GM18526 (cell line): ENCODE measurements around the gene YDJC.

Experiments used
- POLR2A ChIP-seq: IDR thresholded peaks from 3 replicates; pipeline ENCODE4 v1.6.1; 2011; ENCODE audit not compliant: insufficient read length; ENCODE audit errors: extremely low read depth

YDJC gene, protein sequence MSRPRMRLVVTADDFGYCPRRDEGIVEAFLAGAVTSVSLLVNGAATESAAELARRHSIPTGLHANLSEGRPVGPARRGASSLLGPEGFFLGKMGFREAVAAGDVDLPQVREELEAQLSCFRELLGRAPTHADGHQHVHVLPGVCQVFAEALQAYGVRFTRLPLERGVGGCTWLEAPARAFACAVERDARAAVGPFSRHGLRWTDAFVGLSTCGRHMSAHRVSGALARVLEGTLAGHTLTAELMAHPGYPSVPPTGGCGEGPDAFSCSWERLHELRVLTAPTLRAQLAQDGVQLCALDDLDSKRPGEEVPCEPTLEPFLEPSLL

DNA sequence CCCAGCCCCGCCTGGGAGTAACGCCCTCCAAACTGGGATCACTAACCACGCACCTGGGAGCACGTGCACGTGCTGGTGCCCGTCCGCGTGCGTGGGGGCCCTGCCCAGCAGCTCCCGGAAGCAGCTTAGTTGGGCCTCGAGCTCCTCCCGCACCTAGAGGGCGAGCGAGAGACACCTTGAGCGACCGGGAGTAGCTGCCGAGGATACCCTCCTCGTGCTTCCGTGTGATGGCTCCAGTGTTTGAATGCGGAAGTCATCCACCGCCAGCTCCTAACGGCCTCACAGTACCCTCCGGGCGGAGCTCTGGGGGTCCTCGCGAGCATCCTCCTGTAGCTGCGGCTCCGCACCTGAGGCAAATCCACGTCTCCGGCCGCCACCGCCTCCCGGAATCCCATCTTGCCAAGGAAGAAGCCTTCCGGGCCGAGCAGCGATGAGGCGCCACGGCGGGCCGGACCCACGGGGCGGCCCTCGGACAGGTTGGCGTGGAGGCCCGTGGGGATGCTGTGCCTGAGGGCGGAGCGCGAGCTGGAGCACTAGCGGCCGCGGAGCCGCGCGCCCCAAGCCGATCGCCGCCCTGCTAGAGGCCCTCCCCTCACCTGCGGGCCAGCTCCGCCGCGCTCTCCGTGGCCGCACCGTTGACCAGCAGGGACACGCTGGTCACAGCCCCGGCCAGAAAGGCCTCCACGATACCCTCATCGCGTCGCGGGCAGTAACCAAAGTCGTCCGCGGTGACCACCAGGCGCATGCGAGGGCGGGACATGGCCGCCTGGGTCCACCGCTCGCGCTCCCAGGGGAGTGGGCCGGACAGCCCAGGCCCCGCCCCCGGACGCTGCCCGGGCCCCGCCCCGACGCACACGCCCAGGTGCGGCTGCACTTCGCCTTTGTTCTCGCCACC is at the start of gene YDJC:
Gene YDJC (minus strand): TSS at position 768 of the 895 bp plus-strand sequence. CDS start 8 bp downstream, at position 760.
- peak; percentile 80 for TF ChIP-seq POLR2A

- TF ChIP-seq POLR2A: no peak
These were observed 49.6 kb upstream of the YDJC start for GRCh38 chr22:21679383-21679782.

DNA sequence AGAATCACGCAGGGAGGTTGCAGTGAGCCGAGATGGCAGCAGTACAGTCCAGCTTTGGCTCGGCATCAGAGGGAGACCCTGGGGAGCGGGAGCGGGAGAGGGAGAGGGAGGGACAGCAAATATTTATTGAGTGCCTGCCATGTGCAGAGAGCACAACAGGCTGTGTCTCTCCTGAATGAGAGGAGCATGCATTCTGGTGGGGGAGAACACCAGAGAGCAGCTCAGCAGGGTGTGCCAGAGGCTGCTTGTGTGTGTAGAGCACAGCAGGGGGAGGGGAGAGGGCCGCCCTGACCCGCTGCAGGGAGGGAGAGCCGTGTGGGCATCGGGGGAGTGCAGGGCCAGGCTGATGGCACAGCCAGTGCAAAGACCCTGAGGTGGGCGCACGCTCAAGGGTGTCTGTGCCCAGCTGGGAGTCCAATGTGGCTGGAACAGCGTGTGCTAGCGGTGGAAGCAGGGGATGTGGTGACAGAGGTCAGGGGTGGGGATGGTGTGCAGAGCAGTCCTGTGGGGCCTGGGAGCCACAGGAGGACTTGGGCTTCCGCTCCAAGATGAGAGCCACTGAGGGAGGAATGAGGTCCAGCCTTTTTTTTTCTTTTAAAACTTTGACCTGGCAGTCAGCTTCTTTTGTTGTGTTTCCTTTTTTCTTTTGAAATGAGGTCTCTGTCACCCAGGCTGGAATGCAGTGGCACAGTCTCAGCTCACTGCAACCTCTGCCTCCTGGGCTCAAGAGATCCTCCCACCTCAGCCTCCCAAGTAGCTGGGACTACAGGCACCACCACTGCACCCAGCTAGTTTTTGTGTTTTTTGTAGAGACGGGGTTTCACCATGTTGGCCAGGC is 48.0 kb upstream of the YDJC start:
- TF ChIP-seq POLR2A: no peak

GRCh38 chr22:21674638-21675245 is 44.9 kb upstream of the YDJC start:
- no peak for TF ChIP-seq POLR2A

DNA sequence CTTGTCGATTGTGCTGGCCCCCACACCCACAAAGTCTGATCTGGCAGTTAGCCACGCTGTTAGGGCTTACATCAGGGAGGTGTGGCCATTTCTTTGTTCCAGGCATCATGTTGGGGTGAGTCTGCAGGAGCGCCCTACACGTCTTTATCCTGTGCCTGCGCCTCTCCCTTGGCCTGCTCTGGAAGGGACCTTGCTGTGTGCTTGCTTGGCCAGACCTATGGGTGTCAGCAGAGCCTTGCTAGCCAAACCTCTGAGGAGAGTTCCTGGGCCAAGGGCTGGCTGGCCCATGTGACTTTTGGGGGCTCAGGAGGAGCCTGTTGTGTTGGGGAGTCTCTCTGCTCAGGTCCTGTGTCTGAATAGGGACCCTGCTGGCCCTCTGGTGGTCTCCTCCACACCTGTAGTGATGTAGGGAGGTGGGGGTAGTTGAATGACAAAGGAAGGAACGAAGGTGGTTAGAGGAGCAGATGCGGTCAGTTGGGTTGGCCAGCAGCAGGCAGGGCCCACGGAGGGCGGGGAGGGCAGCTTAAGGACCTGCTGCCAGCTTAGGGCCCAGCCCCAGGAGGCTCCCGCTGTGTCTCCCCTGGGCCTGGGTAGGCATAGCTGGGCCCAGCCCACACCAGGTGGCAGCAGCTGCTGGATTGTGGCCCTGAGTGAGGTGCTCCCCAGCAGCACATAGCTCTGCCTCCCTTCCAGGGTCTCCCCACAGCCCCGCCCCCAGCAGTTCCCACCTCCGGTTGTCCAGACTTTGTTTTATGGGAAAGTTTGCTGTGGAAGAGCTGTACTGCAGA is 43.9 kb upstream of the YDJC start:
- no peak for TF ChIP-seq POLR2A

DNA sequence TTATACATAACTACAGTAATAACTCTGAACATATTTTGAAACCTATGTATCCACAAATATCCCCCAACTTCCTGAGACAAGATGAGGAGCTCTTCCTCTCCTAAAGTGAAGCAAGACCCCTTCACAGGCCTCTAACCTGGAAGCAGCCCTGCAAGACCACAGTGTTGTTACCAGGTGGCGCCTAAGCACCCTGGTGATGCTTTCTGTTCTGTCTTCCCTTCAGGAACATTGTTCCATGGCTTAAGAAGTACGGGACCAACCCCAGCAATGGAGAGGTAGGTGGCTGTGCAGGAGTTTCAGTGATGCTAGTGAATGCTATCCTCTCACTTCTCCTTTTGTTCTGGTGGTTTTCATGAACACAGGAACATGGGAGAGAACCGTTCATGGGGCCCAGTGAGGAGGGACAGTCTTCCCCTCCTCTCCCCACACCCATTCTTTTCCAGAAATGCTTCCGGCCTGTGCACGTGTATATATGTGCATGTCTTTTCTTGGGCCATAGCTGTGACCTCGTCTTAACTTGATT is 42.3 kb upstream of the YDJC start:
- no peak for TF ChIP-seq POLR2A

DNA sequence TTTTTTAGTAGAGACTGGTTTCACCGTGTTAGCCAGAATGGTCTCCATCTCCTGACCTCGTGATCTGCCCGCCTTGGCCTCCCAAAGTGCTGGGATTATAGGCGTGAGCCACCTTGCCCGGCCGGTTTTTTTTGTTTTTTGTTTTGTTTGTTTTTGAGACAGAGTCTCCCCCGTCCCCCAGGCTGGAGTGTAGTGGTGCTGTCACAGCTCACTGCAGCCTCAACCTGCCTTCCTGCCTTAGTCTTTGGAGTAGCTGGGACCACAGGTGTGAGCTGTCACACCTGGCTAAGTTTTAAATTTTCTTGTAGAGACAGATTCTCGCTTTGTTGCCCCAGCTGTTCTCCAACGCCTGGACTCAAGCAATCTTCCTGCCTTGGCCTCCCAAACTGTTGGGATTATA is 39.2 kb upstream of the YDJC start:
- TF ChIP-seq POLR2A: no peak

DNA sequence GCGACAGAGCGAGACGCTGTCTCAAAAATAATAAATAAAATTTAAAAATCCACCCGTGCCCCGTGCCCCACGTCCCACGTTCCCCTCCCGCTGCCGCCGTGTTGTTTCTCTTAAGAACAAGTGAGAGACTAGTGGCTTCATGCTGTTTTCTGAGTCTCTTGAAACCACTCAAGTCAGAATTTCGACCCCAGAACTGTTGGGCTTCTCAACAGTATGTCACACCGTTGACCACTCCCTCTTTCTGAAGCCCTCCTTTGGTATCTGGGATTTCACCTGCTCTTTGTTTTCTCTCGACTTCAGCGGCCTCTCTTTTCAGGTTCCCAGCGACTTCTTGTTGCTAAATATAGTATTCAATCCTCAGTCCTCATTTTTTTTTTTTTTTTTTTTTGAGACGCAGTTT is 37.0 kb upstream of the YDJC start:
- TF ChIP-seq POLR2A: no peak

GRCh38 chr22:21665047-21665851 is 35.4 kb upstream of the YDJC start:
- TF ChIP-seq POLR2A: no peak

- TF ChIP-seq POLR2A: no peak
These were observed 33.9 kb upstream of the YDJC start for GRCh38 chr22:21663738-21664137.

DNA sequence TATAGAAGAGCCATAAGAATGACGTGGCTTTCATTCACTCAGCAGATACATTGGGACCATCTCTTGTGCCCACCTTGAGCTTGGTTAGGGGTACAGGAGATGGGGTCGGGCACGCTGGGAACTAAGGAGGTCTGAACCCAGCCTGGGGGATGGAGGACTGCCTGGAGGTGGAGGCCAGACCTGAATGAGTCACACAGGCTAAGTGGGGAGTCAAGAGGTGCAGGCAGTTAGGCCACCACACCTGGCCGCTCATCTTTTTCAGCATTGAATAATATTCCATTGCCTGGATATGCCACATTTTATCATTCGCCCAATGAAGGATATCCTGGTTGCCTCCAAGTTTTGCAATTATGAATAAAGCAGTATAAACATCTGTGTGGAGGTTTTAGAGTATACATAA is 32.2 kb upstream of the YDJC start:
- TF ChIP-seq POLR2A: no peak

GRCh38 chr22:21660904-21661303 is 31.1 kb upstream of the YDJC start:
- TF ChIP-seq POLR2A: no peak

GRCh38 chr22:21659864-21660525 is 30.2 kb upstream of the YDJC start:
- TF ChIP-seq POLR2A: no peak
